Inflammatory macrophage treated with lipopolysaccharide for 1 hour (primary cell): ENCODE data around the gene MYLK4.
A peak's percentile ranks its signal among the peaks of the same experiment; 100 is the strongest.

Experiments
- DNase-seq, 2 donors: peaks; one replicate each; pipeline ENCODE4 v3.0.0-alpha.2; 2020 to 2022

Gene MYLK4

GRCh38 chr6:2695454-2696095, 55.1 kb downstream of the MYLK4 start:
- peak; percentile 51 to 81 for DNase-seq

GRCh38 chr6:2693231-2693630, 57.5 kb downstream of the MYLK4 start:
- DNase-seq, result no peak

GRCh38 chr6:2688401-2689064, 62.2 kb downstream of the MYLK4 start:
- DNase-seq, result peak; percentile 74 to 81

- DNase-seq, result peak in 1 of 2 donors; percentile 8
Observed at GRCh38 chr6:2687456-2687855, 63.3 kb downstream of the MYLK4 start.

- no peak for DNase-seq
Observed at GRCh38 chr6:2686515-2686914, 64.2 kb downstream of the MYLK4 start.

- DNase-seq, result no peak
Observed at GRCh38 chr6:2684766-2685754, 65.7 kb downstream of the MYLK4 start.

- peak; percentile 4 to 21 for DNase-seq
Observed at GRCh38 chr6:2684103-2684749, 66.5 kb downstream of the MYLK4 start.

GRCh38 chr6:2680264-2680922, 70.3 kb downstream of the MYLK4 start:
- DNase-seq, result no peak

GRCh38 chr6:2677080-2677593, 73.6 kb downstream of the MYLK4 start:
- DNase-seq, result no peak

- no peak for DNase-seq
Observed at GRCh38 chr6:2676048-2676447, 74.7 kb downstream of the MYLK4 start.

GRCh38 chr6:2674857-2675256, 75.9 kb downstream of the MYLK4 start:
- no peak for DNase-seq

- no peak for DNase-seq
Observed at GRCh38 chr6:2669067-2669700, 81.5 kb downstream of the MYLK4 start.

GRCh38 chr6:2667617-2668016, 83.1 kb downstream of the MYLK4 start:
- DNase-seq, result no peak

GRCh38 chr6:2666906-2667575, 83.7 kb downstream of the MYLK4 start:
- DNase-seq, result no peak

GRCh38 chr6:2665146-2666070, 85.3 kb downstream of the MYLK4 start:
- DNase-seq, result no peak

GRCh38 chr6:2663123-2663522, 87.6 kb downstream of the MYLK4 start:
- DNase-seq, result peak; percentile 38 to 40

GRCh38 chr6:2661651-2662050, 89.1 kb downstream of the MYLK4 start:
- no peak for DNase-seq

GRCh38 chr6:2659882-2660281, 90.8 kb downstream of the MYLK4 start:
- no peak for DNase-seq

- DNase-seq, result no peak
Observed at GRCh38 chr6:2659381-2659780, 91.3 kb downstream of the MYLK4 start.

- DNase-seq, result peak; percentile 90 to 99
Observed at GRCh38 chr6:2658788-2659187, 91.9 kb downstream of the MYLK4 start.
